Stimulated activated CD4-positive, alpha-beta T cell treated with anti-CD3 and anti-CD28 coated beads, Interleukin-12 subunit alpha, Interleukin-12 subunit beta, amount 100 ng/mL, for 24 hours (primary cell): ENCODE measurements around the gene RORC.
"Not testable (repeated sequence)": the region's sequence is repeated elsewhere in the genome, so short reads cannot be mapped to it uniquely, and the experiment has no call there.

ENCODE experiments used
- DNase-seq, 2 experiments: peaks; one replicate each; pipeline ENCODE4 v3.0.0-alpha.2; 2020; ENCODE audit warnings: low read depth in 2 of 2

RORC gene

GRCh38 chr1:151831605-151832004, at the start of gene RORC:
Gene RORC (minus strand): TSS chr1:151831802. CDS start chr1:151831764, 38 bp downstream.
- DNase-seq, result no peak

DNA sequence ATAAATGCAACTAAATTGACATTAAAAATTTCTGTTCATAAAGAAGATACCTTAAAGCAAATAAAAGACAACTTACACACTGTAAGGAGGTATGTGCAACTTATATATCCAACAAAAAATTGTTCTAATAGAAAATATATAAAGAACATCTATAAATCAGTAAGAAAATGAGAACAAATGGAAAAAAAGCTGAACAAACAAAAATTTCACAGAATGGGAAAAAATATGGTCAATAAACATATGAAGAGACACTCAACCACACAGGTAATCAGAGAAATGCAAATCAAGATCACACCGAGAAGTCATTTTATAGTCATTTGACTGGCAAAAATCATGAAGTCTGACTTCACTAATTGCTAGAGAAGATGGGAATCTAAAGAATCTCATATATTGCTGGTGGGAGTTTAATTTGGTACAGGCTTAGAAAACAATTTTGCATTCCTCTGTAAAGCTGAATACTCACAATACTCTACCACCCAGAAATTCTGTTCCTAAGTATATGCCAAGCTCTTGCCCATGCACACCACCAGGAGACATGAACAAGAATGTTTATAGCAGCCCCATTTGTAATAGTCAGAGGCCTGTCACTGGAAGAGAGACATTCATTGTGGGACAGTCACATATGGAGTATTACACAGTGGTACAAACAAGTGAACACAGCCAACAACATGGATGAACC, 44.0 kb upstream of the RORC start:
- no peak for DNase-seq

DNA sequence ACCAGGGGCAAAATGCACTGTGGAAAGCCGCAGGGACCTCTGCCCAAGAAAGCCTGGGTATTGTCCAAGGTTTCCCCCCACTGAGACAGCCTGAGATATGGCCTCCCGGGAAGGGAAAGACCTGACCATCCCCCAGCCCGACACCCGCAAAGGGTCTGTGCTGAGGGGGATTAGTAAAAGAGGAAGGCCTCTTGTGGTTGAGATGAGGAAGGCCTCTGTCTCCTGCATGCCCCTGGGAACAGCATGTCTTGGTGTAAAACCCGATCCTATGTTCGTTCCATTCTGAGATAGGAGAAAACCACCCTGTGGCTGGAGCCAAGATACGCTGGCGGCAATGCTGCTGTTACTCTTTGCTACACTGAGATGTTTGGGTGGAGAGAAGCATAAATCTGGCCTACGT, 41.2 kb upstream of the RORC start:
- not testable (repeated sequence) for DNase-seq

DNA sequence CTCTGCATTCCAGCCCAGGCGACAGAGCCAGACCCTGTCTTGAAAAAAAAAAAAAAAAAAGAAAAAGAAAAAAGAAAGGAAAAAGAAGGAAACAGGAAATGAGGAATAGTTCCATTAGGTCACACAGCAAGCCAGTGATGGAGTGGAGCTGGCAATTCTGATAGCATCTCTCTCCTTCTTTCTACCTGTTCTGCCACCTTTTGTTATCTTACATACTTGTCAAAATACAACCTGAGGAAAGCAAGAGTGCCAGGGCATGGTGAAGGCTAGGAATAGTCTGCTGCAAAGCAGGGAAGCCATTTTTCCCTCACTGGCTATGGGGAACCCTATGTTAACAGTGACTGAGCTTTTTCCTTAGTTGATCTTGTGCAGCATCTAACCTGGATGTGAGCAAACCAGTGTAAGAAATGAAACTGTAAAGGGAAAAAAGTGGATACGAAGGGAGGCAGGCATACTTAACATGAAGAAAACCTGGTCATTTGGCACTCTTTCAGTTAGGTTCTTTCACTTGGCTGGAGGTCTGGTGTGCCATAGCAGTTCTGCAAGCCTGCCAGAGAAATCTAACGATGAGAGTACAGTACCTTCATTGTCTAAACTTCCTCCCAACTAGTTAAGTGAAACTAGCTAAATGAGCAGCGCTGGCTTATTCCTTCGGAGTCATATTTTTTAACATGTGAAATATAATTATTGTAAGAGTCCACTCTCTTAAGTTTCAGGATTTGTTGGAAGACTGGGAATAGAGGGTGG, 39.9 kb upstream of the RORC start:
- DNase-seq, result no peak

DNA sequence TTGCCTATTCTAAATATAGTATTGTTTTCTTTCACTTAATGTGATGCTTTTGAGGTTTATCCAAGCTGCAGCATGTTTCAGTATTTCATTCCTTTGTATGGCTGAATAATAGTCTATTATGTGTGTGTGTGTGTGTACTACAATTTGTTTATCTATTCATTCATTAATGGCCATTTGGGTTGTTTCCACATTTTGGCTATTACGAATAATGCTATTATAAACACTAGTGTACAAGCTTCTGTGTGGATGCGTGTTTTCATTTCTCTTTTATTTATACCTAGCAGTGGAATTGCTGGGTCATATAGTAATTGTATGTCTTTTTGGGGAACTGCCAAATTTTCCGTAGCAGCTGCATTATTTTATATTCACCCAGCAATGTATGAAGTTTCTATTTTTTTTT, 36.9 kb upstream of the RORC start:
- no peak for DNase-seq

- DNase-seq, result no peak
Measured at GRCh38 chr1:151867765-151868411, 36.3 kb upstream of the RORC start.

DNA sequence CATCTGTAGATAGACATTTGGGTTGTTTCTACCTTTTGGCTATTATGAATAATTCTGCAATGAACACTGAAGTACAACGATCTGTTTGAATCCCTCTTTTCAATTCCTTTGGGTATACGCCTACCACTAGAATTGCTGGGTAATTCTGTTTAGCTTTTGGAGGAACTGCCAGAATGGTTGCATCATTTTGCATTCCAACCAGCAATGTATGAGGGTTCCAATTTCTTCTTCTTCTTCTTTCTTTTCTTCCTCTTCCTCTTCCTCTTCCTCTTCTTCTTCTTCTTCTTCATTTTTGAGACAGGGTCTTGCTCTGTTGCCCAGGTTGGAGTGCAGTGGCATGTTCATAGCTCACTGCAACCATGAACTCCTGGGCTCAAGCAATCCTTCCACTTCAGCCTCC, 35.7 kb upstream of the RORC start:
- no peak for DNase-seq

- DNase-seq, result no peak
Measured at GRCh38 chr1:151864411-151864810, 32.8 kb upstream of the RORC start.

DNA sequence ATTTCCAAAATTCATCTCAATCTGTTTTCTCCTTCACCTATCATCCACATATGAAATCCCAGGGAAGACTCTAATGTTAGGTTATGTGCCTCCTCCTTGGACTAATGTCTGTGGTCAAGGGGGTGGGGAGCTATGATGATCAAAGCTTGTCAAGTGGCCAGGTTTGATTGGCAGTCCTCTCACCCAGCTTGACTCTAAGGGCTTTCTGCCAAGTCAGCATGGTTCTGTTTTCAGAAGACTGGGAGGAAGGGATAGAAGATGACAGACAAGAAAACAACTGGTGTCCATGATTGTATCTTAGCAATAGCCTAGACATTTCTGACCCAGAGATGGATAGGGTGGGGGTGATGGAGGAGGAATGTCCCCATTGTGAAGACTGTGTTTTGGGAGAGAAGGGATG, 31.0 kb upstream of the RORC start:
- no peak for DNase-seq

DNA sequence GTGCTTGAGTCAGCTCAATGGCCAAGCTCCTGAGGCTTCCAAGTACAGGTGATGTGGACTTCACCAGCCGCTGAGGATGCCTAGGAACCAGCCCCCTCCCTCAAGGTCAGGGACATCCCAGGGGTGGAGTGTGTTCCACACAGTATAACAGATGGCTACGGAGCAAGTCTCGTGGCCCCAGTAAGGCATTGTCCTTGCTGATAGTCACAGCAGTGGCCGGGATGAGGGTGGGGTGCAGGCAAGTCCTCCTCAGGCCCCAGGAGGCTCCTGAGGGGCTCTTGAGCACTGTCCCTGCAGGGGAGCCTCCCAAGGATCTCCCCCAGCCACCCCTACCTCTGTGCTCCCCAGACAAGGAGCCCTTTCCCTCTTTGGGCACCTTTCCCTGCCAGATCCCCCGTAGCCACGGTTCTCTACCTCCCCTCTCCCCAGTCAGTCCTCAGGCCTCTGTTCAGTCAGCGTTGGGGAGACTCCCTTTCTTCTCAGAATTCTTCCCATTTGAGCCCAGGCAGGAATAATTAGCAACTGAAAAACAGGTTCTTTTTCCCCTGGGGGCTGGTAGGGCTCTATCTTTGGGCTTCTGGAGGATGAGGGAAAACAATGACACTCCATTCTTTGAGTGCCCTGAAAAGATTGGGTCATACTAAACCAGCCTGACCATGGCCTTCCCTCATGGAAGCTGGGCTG, 29.0 kb upstream of the RORC start:
- no peak for DNase-seq

- DNase-seq, result no peak
Measured at GRCh38 chr1:151859891-151860293, 28.3 kb upstream of the RORC start.

- DNase-seq, result no peak
Measured at GRCh38 chr1:151858886-151859665, 27.5 kb upstream of the RORC start.

DNA sequence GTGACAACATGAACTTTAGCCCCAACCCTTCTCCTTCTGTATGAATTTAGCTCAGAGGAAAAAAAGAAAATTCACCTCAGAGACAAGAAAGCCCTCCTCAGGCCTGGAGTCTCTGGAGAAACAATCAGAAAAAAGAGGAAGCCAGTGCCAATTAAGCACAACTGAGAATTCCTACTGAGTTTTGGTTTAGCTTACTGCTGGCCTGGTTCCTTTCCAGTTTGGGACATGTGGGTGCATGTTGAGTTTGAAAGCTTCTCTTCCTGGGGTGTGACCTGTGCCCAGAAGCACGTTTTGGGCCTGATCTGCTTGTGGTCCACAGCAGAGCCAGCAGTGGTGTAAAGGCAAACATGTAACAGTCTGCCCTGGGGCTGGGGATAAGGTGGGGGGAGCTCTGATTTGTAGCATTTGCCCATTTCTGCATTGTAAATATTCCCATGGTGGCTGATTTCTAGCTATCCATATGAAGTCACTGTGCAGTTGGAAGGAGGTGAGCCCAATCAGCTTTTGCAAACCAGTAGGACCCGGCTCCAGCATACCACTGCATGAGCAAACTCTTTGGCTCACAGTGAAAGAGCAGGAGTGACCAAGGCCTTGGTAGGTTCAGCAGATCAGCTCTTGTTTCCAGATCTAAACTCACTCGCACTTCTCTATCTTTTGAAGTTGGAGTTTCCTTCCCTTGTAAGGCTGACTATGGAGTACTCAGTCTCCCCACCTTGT, 26.6 kb upstream of the RORC start:
- DNase-seq, result no peak

GRCh38 chr1:151855933-151856332, 24.3 kb upstream of the RORC start:
- no peak for DNase-seq

DNA sequence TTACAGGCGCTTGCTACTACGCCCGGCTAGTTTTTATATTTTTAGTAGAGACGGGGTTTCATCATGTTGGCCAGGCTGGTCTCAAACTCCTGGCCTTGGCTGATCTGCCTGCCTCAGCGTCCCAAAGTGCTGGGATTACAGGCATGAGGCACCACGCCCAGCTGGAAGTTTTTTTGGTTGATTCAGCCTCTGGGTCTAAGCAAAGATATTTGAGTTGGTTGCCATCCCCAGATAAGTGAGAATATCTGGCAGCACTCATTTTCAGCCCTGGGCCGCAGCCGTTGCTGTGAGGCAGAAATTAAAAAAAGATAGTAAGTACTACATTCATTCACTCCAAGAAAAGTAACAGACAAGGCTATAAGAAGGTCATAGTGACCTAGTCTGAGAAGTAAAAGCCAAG, 23.9 kb upstream of the RORC start:
- DNase-seq, result not testable (repeated sequence)

DNA sequence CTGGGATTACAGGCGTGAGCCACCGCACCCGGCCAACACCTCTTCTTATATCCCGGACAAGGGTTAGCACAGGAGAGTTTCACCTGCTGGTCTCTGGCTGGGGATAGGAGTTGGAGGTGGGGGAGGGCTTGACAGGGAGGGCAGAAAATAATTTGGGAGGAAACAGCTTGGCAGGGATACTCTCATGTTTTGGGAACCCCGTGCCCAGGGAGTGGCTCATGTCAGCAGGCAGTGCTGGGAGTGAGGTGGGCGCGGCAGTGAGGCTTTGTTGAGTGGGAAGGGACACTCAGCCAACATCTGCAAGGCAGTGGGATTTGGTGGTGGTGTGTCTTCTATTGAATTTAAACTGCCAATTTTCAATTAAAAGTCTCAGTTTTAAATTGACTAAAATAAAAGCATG, 23.1 kb upstream of the RORC start:
- DNase-seq, result no peak

DNA sequence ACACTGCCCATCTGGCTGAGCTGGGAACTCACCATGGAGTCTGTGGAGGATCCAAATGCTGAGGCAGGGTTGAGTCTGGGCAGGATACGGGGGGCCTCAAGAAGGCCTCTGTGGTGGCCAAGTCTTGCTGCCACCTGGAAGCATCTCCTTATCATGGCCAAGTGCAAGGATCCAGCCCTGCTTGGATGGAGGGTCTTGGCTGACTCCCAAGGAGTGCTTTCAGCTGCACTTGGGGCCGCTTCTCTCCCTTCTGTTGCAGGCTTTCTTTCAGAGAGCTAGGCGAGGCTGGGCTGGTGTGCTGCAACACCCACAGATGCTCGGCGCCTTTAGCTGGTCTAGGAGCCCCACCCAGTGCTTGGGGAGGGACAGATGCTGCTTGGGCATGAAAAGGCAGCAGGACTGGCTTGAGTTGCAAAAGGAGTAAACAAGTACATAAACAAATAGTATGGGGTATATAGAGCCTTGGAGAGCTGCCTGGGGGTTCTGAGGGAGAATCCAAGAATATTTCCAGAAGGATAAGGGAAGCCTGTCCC, 21.9 kb upstream of the RORC start, which contains the start of gene THEM5:
TSS of gene THEM5 (minus strand) at position 302 of the 533 bp plus-strand sequence. CDS start at position 155, 147 bp downstream.
- no peak for DNase-seq

GRCh38 chr1:151852733-151853132, 21.1 kb upstream of the RORC start:
- no peak for DNase-seq

DNA sequence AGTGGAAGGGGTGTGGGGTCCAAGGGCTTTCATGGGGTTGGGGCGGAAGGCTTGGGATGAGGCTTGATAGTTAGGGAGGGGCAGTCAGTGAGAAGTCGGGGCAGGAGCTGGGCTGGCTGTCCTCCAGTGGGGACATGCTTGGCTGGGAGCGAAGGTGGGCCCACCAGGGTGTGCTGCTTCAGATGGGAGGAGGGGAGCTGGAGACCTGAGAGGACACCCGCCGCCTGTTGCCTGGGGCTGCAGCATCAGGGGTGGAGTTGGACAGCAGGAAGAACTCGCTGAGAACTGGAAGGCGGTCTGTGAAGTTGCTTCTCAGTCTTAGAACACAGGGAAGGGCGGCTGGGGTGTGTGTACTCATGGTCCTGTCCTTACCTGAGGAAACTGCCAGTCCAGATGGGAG, 20.3 kb upstream of the RORC start:
- no peak for DNase-seq

- no peak for DNase-seq
Measured at GRCh38 chr1:151849871-151850270, 18.3 kb upstream of the RORC start.

DNA sequence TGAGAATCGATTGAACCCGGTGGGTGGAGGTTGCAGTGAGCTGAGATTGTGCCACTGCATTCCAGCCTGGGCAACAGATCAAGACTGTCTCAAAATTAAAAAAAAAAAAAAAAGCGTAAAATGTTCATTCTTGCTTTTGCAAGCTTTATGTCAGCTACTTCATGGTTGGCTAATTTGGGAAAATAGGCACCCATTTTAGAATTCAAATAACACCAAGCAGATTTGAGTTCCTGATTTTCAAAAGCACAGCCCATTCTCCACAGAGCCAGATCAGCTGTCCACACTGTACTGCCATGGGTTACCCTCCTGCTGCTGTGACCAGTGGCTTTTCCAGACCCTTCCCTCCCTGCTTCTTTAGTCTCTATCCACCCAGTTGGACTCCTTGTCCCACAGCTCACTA, 17.5 kb upstream of the RORC start:
- DNase-seq, result no peak
